HepG2 (cell line): ENCODE data around the gene GPSM1. TPM values are rescaled to one million over a fixed set of nuclear protein-coding genes. Genes with fewer than 3 reads are reported as not detected.

Experiments
- ATAC-seq: fragments of 200-7000 bp; cut with Tn5 transposase; 3 replicates; pipeline ENCODE4 v1.9.1; 2020; ENCODE audit warnings: mild to moderate bottlenecking, moderate library complexity
- BruUV-seq: library from RNA; stranded (reverse); fragments of 400-500 nt; replicated peaks from 2 replicates; lab custom pipeline; 2021; lab: Mats Ljungman, UMichigan
- CTCF ChIA-PET: fragments of 300-600 bp; formaldehyde crosslinking; extraction: SDS; loops from one replicate; lab custom pipeline; 2021; ENCODE audit warnings: low total read pairs, inconsistent platforms, low intra/inter-chr PET ratio; lab: Yijun Ruan, JAX
- POLR2A ChIA-PET: fragments of 350-600 bp; sonication (Branson Sonifier 250); formaldehyde crosslinking; loops from one replicate; lab custom pipeline; 2020; ENCODE audit warnings: antibody characterized with exemption, inconsistent platforms; lab: Yijun Ruan, JAX
- DNase-seq: peaks from one replicate; pipeline ENCODE4 v3.0.0-alpha.2; 2015; ENCODE audit warnings: low spot score
- FAIRE-seq: peaks from 3 replicates; lab custom pipeline; 2011; peaks lifted over from hg19 to GRCh38; lab: Jason Lieb, UNC
- H2AFZ ChIP-seq: one replicate; pipeline ENCODE4 v1.6.1; 2011; ENCODE audit warnings: low read length, inconsistent platforms
- H3K27ac ChIP-seq: fragments of 300-600 bp; 3 replicates; pipeline ENCODE4 v1.8.0; 2011; ENCODE audit warnings: mixed run types, mild to moderate bottlenecking, mixed read lengths, low read length, inconsistent platforms; ENCODE audit not compliant: insufficient read depth; ENCODE audit errors: extremely low read length
- H3K27me3 ChIP-seq, 2 experiments: fragments of 200-600 bp in 1 of 2; 2 replicates in 1 of 2; 3 replicates in 1 of 2; pipeline versions ENCODE4 v1.6.0 to v1.8.0; 2011; ENCODE audit warnings: low read length in 2 of 2, mild to moderate bottlenecking in 2 of 2, moderate library complexity in 2 of 2, inconsistent platforms in 1 of 2; ENCODE audit not compliant: insufficient read depth in 2 of 2, control insufficient read depth in 1 of 2
- H3K36me3 ChIP-seq, 2 experiments: fragments of 200-600 bp in 1 of 2; replicated peaks in 1 of 2; 2 replicates in 1 of 2; 3 replicates in 1 of 2; pipeline versions ENCODE4 v1.5.1 to v1.8.0; 2011; ENCODE audit warnings: low read length in 2 of 2, inconsistent platforms in 1 of 2; ENCODE audit not compliant: insufficient read depth in 2 of 2, control insufficient read depth in 1 of 2
- H3K4me1 ChIP-seq: 2 replicates; pipeline ENCODE4 v1.5.1; 2012; ENCODE audit warnings: low read length, inconsistent platforms; ENCODE audit not compliant: insufficient read depth
- H3K4me2 ChIP-seq: 2 replicates; pipeline ENCODE4 v1.6.0; 2011; ENCODE audit warnings: low read depth, low read length, inconsistent platforms
- H3K4me3 ChIP-seq, 3 experiments: fragments of 200-600 bp in 1 of 3; sonication (generic), shearing (Covaris generic) in 1 of 3; replicated peaks in 1 of 3; 2 replicates each; pipeline ENCODE4 v1.5.1; 2011 to 2016; ENCODE audit warnings: low read length in 3 of 3, inconsistent platforms in 2 of 3, low read depth in 2 of 3, mild to moderate bottlenecking in 2 of 3, control low read depth in 1 of 3, mixed read lengths in 1 of 3; ENCODE audit not compliant: insufficient read depth in 1 of 3
- H3K79me2 ChIP-seq: one replicate; pipeline ENCODE4 v1.6.1; 2011; ENCODE audit warnings: low read length, inconsistent platforms; ENCODE audit not compliant: insufficient read depth
- H3K9ac ChIP-seq: 2 replicates; pipeline ENCODE4 v1.6.0; 2011; ENCODE audit warnings: mild to moderate bottlenecking, low read depth, low read length, inconsistent platforms; ENCODE audit not compliant: insufficient read depth
- H3K9me3 ChIP-seq: 2 replicates; pipeline ENCODE4 v1.5.1; 2012; ENCODE audit warnings: mild to moderate bottlenecking, low read length
- H4K20me1 ChIP-seq: 2 replicates; pipeline ENCODE4 v1.6.0; 2011; ENCODE audit warnings: inconsistent platforms, mild to moderate bottlenecking, low read length, moderate library complexity; ENCODE audit not compliant: insufficient read depth
- GZF1 ChIP-seq: sonication (generic); formaldehyde crosslinking; IDR thresholded peaks from 2 replicates; pipeline ENCODE4 v1.5.1; 2020; ENCODE audit warnings: mild to moderate bottlenecking, missing genetic modification reagents
- LCORL ChIP-seq, 2 experiments: fragments of 450-650 bp in 1 of 2; sonication (generic) in 1 of 2; formaldehyde crosslinking in 1 of 2; IDR thresholded peaks; 2 replicates each; pipeline versions ENCODE4 v1.5.0 to v1.6.1; 2017 to 2020; ENCODE audit warnings: antibody characterized with exemption in 1 of 2, missing genetic modification reagents in 1 of 2
- NR2F1 ChIP-seq, 2 experiments: fragments of 450-650 bp in 1 of 2; formaldehyde crosslinking in 1 of 2; IDR thresholded peaks; 2 replicates each; pipeline versions ENCODE4 v1.5.0 to v1.6.1; 2016 to 2020; ENCODE audit warnings: mild to moderate bottlenecking in 1 of 2, missing compliant biosample characterization in 1 of 2, missing genetic modification reagents in 1 of 2, moderate library complexity in 1 of 2
- RXRA ChIP-seq: sonication (generic); formaldehyde crosslinking; IDR thresholded peaks from 2 replicates; pipeline ENCODE4 v1.5.1; 2020; ENCODE audit warnings: missing genetic modification reagents
- RXRB ChIP-seq: IDR thresholded peaks from 2 replicates; pipeline ENCODE4 v1.6.1; 2016; ENCODE audit warnings: borderline replicate concordance, missing genetic modification reagents, missing compliant biosample characterization
- SALL1 ChIP-seq: sonication (generic); formaldehyde crosslinking; IDR thresholded peaks from 2 replicates; pipeline ENCODE4 v1.8.0; 2022; ENCODE audit warnings: mild to moderate bottlenecking, missing genetic modification reagents
- SIX4 ChIP-seq: sonication (generic); formaldehyde crosslinking; IDR thresholded peaks from 2 replicates; pipeline ENCODE4 v1.4.0; 2020; ENCODE audit warnings: missing genetic modification reagents
- SRSF1 ChIP-seq: fragments of 200-400 bp; formaldehyde crosslinking; optimal IDR thresholded peaks from 2 replicates; pipeline ENCODE3; 2017; ENCODE audit warnings: mild to moderate bottlenecking, low read depth, low read length, moderate library complexity
- YY1 ChIP-seq: IDR thresholded peaks from 2 replicates; pipeline ENCODE4 v1.6.1; 2011; ENCODE audit warnings: low read length, low read depth, moderate library complexity, mild to moderate bottlenecking; ENCODE audit not compliant: insufficient read depth, insufficient replicate concordance
- ZNF263 ChIP-seq: sonication (generic); formaldehyde crosslinking; IDR thresholded peaks from 2 replicates; pipeline ENCODE4 v1.4.0; 2020; ENCODE audit warnings: missing genetic modification reagents
- ZNF451 ChIP-seq: sonication (generic); formaldehyde crosslinking; IDR thresholded peaks from 2 replicates; pipeline ENCODE4 v1.5.0; 2020; ENCODE audit warnings: mild to moderate bottlenecking, missing genetic modification reagents
- ZZZ3 ChIP-seq: sonication (generic); formaldehyde crosslinking; IDR thresholded peaks from 2 replicates; pipeline ENCODE4 v1.4.0; 2020; ENCODE audit warnings: missing genetic modification reagents, mild to moderate bottlenecking, borderline replicate concordance
- WGBS: methylation state at CpG from one replicate; pipeline ENCODE4 v1.1.6; 2017; ENCODE audit warnings: low lambda C conversion rate; 5-methylcytosine and 5-hydroxymethylcytosine counted together
- in situ Hi-C: cut with HindIII; loops from 2 replicates; pipeline ENCODE4 v1.10.0; 2017; ENCODE audit warnings: low pct_unique_long_range_greater_than_20kb; ENCODE audit not compliant: extremely low pct_ligation_motif_present
- intact Hi-C: fragments of 100-400 bp; cut with micrococcal nuclease; formaldehyde crosslinking; loops from one replicate; pipeline ENCODE4 v1.10.0; 2022; ENCODE audit not compliant: unreplicated experiment
- polyA plus RNA-seq, 8 experiments: library from polyadenylated mRNA; depleted of rRNA in 3 of 8; stranded (reverse) in 7 of 8; unstranded in 1 of 8; fragments of >200 nt; fragmentation: Illumina TruSeq in 4 of 8; extraction: Trizol in 4 of 8; gene quantifications; 2 replicates each; pipeline versions ENCODE4 v1.2.1 to v1.2.3, GENCODE V29; 2011 to 2016; ENCODE audit warnings: low read depth in 4 of 8, missing spikeins in 1 of 8, mixed read lengths in 1 of 8; ENCODE audit not compliant: insufficient read depth in 1 of 8
- total RNA-seq, 5 experiments: library from RNA; depleted of rRNA; stranded (reverse); fragments of >200 nt; fragmentation: Illumina TruSeq; extraction: Trizol; gene quantifications; 2 replicates each; pipeline ENCODE4 v1.2.3, GENCODE V29; 2016; ENCODE audit warnings: low read depth in 1 of 5
- TF ChIP-seq, protein P1 (sequence below): sonication (generic); formaldehyde crosslinking; IDR thresholded peaks from 2 replicates; pipeline ENCODE4 v1.4.0; 2020; ENCODE audit warnings: missing genetic modification reagents, borderline replicate concordance
- TF ChIP-seq, protein P2 (sequence below): sonication (generic); formaldehyde crosslinking; IDR thresholded peaks from 2 replicates; pipeline ENCODE4 v1.5.1; 2020; ENCODE audit warnings: missing genetic modification reagents, mild to moderate bottlenecking, borderline replicate concordance

The GPSM1 gene
- total and polyA plus RNA-seq, 2 of the 13 experiments (the other 11 are each of a cell fraction or from before 2014, with no cell fraction given) = 1.0 to 2.4 TPM

DNA sequence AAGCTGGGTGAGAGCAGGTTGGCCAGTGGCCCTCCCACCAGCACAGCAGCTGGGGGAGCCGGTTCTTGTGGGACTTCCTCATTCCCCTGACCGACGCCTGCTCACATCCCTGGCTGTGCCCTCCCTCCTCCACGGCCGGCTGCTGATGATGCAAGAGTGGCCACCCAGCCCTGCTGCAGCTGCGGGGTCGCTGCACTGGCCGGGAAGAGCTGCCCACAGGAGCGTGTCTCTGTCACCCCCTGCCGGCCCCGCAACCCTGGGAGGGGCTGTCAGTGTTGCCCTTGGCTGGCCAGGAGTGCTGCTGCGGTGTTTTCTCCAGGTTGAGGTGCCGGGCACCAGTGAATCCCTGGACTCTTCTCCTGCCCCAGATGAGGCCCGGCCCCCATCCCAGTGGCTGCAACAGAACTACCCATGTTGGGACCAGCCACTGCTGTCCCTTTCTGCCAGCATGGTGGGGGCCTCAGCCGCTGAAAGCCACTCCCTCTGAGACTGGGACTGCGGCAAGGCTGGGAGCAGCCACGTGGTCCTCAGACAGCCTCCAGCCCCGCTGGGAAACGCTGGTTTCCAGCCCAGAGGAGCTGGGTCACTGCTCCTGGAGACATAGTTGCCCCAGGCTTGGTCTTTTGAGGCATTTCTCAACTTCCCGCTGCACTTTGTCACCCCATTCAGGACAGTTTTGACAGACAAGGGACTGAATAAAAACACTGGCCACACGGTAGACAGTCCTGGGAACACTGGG, 45.4 kb downstream of the GPSM1 start:
- ATAC-seq (peak; percentile 83), DNase-seq (peak; percentile 74), FAIRE-seq (peak; percentile 32)
- ChIA-PET POLR2A (interaction anchor here (1.1 to 4.0 kb wide), 5 partner anchors 10 to 38 kb away, joined by 3 to 38 read pairs (median 4); partner anchors contain the start of gene DNLZ), CTCF (interaction anchor here (0.8 to 3.1 kb wide), 5 partner anchors 9 to 60 kb away, joined by 3 to 18 read pairs (median 4); partner anchors contain the start of gene DNLZ)
- no peaks in the 10 kb centered on the region for H3K79me2 ChIP-seq
- intact Hi-C loops = loop anchor here (2.0 to 5.0 kb wide), 2 partner anchors 35 to 60 kb away; no protein-coding TSS in a partner anchor
- peaks cover 0 to 2% of the 10 kb centered on the region in 2 experiments; a peak in 1 of 5 replicates for H3K36me3 ChIP-seq
- H2AFZ ChIP-seq = peak overlapping the region; percentile 37
- WGBS = 0% methylated on average over 1 of the region's 21 CpGs
- H3K27me3 ChIP-seq = no peaks in the 10 kb centered on the region; a peak in 1 of 5 replicates
- H3K4me3 ChIP-seq = peak overlapping the region; percentile 68 to 85 (median 72)
- peaks cover 15% of the 10 kb centered on the region for H3K4me1 ChIP-seq
- H4K20me1 ChIP-seq = no peaks in the 10 kb centered on the region
- no peaks in the 10 kb centered on the region for H3K9me3 ChIP-seq
- in situ Hi-C loops = no loop called here
- peak overlapping the region; percentile 50 for H3K27ac ChIP-seq
- peak overlapping the region; percentile 76 for H3K9ac ChIP-seq
- H3K4me2 ChIP-seq = peak overlapping the region; percentile 98
- TSS peak; percentile 45 for BruUV-seq
- TF ChIP-seq GZF1 (CRISPR knock-in tag) = no peak
- TF ChIP-seq RXRA (CRISPR knock-in tag) = peak; percentile 56; the same call in 1 of the 2 replicates
- peak; percentile 78 for TF ChIP-seq SRSF1
- TF ChIP-seq ZNF451 = no peak
- TF ChIP-seq, protein P1, sequence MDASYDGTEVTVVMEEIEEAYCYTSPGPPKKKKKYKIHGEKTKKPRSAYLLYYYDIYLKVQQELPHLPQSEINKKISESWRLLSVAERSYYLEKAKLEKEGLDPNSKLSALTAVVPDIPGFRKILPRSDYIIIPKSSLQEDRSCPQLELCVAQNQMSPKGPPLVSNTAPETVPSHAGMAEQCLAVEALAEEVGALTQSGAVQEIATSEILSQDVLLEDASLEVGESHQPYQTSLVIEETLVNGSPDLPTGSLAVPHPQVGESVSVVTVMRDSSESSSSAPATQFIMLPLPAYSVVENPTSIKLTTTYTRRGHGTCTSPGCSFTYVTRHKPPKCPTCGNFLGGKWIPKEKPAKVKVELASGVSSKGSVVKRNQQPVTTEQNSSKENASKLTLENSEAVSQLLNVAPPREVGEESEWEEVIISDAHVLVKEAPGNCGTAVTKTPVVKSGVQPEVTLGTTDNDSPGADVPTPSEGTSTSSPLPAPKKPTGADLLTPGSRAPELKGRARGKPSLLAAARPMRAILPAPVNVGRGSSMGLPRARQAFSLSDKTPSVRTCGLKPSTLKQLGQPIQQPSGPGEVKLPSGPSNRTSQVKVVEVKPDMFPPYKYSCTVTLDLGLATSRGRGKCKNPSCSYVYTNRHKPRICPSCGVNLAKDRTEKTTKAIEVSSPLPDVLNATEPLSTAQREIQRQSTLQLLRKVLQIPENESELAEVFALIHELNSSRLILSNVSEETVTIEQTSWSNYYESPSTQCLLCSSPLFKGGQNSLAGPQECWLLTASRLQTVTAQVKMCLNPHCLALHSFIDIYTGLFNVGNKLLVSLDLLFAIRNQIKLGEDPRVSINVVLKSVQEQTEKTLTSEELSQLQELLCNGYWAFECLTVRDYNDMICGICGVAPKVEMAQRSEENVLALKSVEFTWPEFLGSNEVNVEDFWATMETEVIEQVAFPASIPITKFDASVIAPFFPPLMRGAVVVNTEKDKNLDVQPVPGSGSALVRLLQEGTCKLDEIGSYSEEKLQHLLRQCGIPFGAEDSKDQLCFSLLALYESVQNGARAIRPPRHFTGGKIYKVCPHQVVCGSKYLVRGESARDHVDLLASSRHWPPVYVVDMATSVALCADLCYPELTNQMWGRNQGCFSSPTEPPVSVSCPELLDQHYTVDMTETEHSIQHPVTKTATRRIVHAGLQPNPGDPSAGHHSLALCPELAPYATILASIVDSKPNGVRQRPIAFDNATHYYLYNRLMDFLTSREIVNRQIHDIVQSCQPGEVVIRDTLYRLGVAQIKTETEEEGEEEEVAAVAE (CRISPR knock-in tag) = peak; percentile 59; the same call in 1 of the 2 replicates
- TF ChIP-seq, protein P2, sequence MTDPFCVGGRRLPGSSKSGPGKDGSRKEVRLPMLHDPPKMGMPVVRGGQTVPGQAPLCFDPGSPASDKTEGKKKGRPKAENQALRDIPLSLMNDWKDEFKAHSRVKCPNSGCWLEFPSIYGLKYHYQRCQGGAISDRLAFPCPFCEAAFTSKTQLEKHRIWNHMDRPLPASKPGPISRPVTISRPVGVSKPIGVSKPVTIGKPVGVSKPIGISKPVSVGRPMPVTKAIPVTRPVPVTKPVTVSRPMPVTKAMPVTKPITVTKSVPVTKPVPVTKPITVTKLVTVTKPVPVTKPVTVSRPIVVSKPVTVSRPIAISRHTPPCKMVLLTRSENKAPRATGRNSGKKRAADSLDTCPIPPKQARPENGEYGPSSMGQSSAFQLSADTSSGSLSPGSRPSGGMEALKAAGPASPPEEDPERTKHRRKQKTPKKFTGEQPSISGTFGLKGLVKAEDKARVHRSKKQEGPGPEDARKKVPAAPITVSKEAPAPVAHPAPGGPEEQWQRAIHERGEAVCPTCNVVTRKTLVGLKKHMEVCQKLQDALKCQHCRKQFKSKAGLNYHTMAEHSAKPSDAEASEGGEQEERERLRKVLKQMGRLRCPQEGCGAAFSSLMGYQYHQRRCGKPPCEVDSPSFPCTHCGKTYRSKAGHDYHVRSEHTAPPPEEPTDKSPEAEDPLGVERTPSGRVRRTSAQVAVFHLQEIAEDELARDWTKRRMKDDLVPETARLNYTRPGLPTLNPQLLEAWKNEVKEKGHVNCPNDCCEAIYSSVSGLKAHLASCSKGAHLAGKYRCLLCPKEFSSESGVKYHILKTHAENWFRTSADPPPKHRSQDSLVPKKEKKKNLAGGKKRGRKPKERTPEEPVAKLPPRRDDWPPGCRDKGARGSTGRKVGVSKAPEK = no peak
- TF ChIP-seq NR2F1 (CRISPR knock-in tag; IDR thresholded peaks at IDR 0.05) = 0 out of 4 replicates have a peak, but pooled peaks of 1 of the 2 experiments have one; percentile 10
- no peak for TF ChIP-seq ZZZ3 (CRISPR knock-in tag)
- TF ChIP-seq ZNF263 (CRISPR knock-in tag) = peak; percentile 92
- peak; percentile 76 for TF ChIP-seq SALL1 (CRISPR knock-in tag)
- TF ChIP-seq YY1 = peak; percentile 4
- no peak for TF ChIP-seq LCORL (IDR thresholded peaks at IDR 0.05)
- TF ChIP-seq LCORL (CRISPR knock-in tag; IDR thresholded peaks at IDR 0.05) = peak; percentile 64
- peak; percentile 61; the same call in 1 of the 2 replicates for TF ChIP-seq RXRB
- 0 out of 2 replicates have a peak, but pooled peaks have one; percentile 24 for TF ChIP-seq SIX4 (CRISPR knock-in tag)
